Activated CD4-positive, alpha-beta T cell treated with anti-CD3 and anti-CD28 coated beads, Interleukin-2, Interleukin-6, amounts not matched to agents 100 ng/mL and 50 ng/mL, durations not matched to agents 16 hours and 8 hours (primary cell): ENCODE results near the gene DOCK10.
"Not testable (repeated sequence)": the region's sequence is repeated elsewhere in the genome, so short reads cannot be mapped to it uniquely, and the experiment has no call there.

Source experiments
- DNase-seq: peaks from one replicate; pipeline ENCODE4 v3.0.0-alpha.2; 2020

DOCK10 gene

DNA sequence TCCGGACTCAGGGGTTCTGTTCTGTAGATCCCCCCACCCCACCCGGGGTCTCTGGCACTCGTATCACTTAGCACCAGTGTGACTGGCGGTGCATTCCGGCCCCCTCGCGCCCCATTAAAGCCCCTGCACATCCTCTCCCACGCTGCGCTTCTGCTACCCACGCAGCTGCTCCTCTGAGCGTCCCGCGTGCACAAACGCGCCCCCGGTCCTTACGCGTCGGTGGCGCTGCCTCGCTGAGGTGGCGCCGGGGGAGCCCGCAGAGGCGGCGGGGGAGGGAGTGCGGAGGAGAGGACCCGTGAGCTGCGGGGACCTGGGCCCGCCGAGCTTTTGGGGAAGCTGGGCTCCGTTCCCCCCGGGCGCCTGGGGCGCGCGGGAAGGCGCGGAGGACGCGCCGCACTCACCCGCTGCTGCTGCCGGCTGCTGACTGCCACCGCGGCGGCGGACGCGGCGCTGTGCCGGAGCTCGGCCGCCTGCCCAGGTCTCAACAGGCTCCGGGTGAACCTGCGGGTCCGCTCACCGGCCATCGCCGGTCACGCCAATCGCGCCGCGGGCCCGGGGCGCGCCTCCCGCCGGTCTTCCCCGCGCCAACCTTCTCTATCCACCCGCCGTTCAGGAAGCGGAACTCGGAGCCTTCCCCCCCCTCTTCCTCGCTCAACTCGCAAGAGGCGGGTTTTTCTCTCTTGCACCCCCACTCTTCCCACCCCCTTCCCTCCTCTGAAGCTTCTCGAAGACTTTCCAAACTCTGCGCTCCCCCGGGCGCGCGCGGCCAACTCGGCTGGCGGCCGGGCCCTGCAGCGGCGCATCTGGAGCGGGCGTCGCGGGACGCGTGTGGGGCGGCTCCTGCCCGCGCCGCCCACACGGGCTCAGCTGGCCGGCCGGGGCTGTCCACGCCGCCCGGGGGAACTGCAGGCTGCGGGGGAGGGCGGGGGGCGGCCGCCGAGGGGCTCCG is at the start of gene DOCK10:
Gene DOCK10, minus strand, starts transcription at position 618 of the 949 bp plus-strand sequence. Its CDS starts 94 bp downstream, at position 524.
- peak; percentile 56 for DNase-seq

DNA sequence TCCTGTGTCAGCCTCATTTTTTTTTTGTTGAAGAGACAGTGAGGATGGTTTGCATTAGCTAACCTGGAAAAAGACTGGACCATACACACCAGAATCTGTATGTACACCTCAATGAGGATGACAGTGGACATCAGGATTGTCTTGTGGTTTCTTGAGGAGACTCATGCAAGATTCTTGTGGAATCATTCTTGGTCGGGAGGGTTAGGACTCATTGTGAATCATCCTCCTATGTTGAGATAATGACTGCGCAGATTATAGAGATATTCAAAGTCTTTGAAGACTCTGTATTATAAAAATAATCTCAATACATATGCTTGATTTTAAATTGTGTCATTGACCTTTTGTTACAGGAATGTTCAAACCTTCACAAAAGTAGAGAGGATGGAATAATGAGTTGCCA is 49.1 kb upstream of the DOCK10 start:
- DNase-seq = no peak

DNA sequence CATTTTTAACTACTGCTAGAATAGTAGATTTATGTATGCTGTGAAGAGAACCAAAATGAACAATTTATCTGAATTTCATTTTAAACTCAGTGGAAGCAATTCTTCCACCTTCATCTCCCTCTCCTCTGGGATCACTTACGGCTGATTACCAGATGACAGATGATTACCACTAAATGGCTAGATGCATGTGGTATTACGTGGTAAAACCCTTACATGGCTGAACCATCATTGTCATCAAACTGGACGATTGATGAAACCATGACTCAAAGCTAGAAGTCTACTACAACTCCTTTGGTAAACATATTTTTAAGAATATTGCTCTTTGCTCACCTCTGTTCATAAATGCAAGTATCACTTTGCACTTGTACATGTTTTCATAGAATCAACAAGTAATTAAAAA is 48.5 kb upstream of the DOCK10 start:
- no peak for DNase-seq

DNA sequence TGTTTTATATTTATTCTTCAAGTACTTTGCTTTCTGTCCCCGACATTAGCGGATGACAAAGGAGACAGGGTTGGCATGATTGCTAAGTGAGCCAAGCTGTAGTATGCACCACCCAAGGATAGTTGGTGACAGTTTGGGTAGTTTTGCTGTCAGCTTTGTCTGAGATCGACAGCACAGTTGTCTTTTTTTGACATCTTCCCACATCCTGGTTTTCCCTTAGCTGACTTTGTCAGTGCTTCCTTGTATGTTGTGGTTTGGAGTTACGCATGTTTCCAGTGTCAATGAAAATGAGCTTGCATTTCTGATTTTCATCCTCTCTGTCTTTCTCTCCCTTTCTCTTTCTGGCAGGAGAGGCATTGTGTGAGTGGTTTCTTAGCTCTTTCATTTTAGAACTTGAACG is 44.6 kb upstream of the DOCK10 start:
- DNase-seq = no peak

DNA sequence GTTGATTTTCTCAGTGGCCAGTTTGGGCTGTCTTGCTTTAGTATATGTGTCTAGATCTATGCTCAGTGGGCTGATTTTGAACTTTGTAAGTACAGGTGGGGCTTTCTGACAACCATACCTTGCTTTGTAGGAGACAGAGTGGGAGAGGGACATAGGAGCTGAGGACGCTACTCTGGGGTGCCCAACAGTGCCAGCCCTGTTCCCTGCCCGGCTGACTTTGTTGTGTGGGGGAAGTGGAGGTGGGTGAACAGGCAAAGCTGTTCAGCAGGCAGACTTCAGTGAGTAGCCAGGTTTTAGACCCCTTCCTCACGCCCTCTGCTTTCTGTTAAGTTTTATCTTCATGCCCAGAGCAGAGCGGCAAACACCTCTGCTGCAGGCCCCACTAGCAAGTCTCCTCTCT is 44.2 kb upstream of the DOCK10 start:
- no peak for DNase-seq

DNA sequence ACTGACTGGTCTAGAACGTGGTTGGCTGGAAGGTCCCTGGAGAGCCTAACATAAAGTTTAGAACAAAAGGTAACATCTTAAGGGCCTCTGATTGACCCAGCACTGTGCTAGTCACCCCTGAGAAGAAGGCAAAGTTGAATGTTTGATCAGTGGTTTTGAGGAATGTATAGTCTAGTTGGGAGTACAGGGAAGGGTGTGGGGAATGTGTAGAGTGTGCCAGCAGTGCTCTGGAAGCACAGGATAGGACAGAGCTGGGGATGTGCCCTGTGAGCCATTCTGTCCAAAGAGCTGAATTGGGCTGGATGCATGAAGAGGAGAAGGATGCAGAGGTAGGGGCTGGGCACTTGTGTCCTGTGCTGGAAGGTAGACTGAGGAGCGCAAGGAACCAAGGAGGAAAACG is 41.0 kb upstream of the DOCK10 start:
- DNase-seq = no peak

DNA sequence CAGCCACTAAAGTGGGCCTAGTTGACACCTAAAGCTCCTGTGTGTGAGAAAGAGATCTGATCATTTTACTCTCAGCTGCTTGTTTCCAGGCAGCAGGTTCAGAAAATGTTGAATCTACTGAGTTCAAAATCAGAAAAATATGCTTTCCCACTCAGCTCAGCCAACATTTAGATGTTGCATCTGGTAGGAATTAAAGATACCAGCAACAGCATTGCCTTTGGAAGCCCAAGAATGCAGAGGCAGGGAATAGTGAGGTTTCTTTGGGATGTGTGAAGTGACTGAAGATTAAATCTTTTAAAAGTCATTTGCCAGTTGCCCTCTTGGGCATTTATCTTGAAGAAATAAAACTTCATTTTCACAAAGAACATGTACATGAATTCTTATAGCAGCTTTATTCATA is 33.9 kb upstream of the DOCK10 start:
- no peak for DNase-seq

DNA sequence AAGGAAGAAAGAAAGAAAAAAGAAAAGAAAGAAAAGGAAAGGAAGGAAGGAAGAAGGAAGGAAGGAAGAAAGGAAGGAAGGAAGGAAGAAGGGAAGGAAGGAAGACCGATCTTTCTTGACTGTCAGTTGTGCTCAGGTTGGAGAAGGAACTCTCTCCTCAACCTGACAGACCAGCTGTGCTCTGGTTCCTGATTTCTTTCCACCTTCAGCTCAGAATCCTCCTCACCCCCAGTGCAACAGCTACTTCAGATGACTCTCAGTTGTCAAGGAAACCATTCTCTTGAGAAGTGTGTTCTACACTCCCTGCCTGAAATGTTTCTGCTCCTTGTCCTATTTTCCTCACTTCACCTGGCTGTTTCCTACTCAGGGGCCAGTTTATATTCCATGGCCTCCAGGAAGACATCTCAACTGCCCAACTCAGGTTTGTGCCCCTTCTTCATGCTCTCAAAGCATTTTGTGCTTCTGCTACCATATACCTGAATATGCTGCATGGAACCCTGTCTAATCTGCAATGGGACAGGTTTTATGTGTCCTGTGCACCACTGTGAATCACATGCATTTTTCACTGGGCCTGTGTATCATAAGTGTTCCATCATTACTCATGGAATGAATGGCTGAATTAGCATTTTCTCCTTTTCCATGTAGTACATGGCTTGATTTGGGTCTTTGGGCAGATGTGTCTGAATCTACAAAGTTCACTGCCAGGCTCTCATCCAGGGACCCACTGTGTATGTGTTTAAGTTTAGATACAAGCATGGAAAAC is 32.8 kb upstream of the DOCK10 start:
- DNase-seq = no peak

DNA sequence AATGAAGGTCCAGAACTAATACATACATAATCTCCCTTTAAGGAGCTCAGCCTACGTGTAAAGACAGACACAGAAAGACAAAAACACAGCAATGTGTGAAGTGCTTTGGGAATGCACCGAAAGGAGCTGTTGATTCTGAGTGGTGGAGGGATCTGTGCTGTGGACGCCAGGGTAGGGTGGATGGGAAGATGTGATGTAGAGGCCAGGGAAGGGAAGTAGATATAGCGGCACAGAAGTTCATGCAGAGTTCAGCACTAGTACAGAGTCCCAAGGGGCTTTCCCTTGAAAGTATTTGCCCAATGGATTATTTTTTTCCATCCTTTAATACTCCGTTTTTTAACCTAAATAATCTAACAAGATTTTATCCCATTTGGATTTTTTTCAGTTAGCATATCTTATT is 32.1 kb upstream of the DOCK10 start:
- no peak for DNase-seq

DNA sequence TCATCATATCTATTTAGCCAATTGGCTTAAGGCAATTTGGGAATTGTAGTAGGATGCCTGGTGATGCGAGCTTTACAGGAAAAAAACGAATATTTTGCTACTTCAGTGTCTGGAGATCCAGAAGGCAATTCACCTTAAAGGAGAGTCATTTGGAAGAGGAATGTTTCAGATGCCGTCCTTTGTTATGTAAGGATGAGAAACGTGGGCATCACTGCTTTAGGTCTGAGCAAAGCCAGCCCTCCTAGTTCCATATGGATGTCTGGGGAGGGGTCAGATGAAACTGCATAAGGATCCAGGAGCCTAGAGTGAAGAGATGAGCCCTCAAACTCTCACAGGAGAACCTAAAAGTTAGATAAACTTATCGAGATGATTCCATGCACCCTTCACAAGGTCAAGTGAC is 30.9 kb upstream of the DOCK10 start:
- DNase-seq = no peak

DNA sequence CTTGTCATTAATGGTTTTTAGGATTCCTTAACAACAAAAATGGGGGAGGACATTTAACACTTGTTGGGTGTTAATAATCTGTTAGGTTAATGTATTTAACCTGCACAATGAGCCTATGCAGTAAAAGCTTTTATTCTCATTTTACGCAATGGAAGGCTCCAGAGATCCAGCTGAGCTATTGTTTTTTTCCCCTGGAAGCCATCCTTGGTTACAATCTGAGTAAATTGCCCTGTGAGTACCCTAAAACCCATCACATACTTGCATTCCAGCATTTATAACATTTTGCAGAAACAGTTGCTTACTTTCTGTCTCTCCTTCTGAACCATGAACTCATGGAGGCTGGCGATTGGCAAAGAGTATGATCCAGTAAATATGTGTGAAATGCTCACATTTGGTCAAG is 30.2 kb upstream of the DOCK10 start:
- no peak for DNase-seq

DNA sequence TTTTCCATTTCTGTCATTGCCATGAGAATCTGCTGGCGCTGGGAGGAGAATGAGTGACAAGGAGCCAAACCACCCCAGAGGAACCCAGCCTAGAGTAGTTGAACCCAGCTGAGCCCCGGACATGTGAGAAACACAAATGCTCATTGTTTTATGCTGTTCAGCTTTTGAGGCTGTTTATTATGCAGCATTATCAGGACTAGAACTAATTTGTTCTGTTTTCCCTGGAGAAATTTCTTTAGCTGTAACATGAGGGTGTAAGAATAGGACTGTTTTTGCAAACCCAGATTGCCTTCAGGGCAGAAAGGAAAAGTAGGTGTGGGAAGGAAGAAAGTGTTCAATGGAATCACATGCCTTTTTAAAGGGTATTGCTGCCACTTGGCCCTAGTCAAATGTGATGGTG is 28.5 kb upstream of the DOCK10 start:
- DNase-seq = no peak

DNA sequence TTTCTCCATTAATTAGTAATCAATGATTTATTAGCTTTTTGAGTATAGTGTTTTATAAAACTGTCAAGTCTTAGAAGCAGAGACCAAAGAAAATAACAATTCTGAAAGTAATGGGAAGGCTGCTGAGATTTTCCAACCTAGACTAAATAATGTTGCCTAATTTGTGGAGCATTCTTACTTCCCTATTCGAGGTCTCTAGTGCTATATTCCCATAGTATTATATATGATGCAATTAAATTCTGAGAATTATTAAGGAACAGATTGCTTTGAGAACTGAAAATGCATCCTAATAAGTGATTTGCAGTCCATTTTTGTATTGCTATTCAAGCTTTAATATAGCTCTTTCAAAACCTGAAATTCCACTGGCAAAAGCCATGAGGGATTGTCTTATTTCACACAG is 27.7 kb upstream of the DOCK10 start:
- DNase-seq = no peak

DNA sequence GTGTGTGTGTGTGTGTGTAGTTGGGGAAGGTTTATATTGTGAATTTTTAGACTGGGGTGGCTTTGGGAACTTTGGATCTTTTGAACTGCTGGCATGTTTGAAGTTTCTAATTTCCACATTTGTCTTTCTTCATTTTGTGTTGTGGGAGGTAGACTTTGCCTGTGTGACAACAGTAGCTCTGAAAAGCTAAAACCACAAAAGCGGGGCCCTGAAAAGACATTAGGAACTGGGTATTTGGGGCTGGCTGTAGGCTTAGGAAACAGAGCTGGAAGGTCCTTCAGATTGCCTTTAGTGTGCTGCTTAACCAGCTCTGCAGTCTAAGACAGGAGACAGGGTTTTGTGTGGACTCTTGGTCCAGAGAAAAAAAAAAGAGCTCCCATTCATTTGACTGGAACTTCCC is 27.2 kb upstream of the DOCK10 start:
- no peak for DNase-seq

DNA sequence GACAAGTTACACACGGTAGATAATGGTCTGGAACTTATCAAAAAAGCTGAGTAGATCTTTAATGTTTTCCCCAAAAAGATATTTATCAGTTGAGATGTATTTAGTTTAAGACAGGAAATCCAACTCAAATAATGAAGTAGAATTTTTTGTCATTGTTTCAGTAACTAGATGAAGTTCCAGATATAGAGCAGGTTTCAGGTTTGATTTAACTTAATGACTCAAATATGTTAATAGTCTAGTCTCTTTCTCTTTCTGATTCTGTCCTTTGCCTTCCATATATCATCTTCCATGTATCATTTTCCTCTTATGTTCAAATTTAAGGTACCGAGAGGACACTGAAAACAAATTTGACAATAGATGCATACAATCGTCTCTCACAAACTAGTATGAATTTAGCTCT is 23.6 kb upstream of the DOCK10 start:
- no peak for DNase-seq

DNA sequence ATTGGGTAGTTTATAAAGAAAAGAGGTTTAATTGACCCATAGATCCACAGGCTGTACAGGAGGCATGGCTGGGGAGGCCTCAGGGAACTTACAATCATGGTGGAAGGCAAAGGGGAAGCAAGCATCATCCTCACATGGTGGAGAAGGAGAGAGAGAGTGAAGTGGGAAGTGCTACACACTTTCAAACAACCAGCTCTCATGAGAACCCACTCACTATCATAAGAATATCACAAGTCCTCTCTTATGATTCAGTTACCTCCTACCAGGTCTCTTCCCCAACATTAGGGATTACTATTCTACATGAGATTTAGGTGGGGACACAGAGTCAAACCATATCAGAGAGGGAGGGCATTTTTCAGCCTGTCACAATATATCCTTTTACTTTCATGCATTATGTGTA is 22.7 kb upstream of the DOCK10 start:
- no peak for DNase-seq

DNA sequence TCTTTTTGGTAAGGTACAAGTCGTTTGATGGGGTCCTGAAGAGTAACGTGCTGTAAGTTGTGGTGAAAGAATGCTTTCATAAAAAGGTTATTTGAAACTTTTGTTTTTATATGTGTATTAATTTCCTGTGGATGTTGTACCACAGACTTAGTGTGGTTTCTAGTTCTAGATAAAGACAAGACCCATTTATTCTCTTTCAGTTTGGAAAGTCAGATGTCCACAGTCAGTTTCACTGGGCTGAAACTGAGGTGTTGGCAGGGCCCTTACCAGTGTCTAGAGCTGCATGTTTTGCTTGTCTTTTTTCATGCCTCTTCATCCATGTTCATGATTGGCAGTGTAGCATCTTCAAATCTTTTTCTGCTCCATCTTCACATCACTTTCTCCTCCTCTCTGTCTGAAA is 22.1 kb upstream of the DOCK10 start:
- DNase-seq = peak; percentile 30

DNA sequence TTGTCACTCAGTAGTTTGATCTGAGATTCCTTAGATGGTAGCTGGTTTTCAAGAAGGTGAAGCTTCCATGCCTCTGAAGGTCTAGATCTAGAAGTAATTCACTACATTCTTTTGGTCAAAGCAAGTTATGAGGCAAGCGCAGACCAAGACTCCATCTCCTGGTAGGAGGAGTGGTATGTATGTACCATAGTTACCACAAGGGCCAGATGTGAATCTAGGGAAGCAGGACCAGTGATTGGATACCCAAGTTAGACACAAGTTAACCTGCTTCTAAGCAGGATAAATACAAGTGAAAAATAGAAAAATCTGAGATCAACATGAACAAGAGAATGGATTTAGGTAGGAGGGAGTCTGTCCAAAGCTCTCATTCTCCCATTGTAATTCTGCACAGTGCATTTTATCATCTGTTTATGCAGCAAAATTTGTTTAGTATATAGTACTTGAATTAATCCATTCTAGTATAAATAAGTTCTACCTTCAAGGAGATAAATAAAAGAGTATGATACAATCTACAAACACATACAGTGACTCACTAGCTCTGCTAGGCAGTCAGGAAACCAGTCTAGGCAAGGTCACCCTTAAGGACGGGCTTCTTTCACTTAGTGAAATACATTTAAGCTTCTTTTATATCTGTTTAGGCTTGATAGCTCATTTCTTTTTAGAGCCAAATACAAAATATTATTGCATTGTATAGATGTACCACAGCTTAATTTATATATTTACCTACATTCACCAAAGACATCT is 14.2 kb upstream of the DOCK10 start:
- DNase-seq = no peak

DNA sequence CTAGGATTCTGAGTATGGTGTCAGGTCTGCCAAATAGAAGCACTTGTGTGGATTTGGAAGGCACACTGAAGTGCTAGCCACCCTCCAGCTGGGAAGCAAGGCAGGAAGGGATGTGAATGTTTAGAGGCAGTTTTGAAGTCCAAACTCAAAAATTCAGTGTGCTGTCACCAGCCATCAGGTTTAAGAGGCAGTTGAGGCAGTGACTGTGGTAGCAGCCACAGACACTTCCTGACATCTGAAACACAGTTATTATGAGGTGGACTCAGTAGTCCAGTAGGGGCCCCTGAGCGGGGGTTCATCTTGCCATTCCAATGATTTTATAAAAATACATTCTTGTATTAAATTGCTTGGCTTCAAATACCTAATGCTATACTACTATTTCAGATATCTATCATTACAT is 13.4 kb upstream of the DOCK10 start:
- DNase-seq = no peak

DNA sequence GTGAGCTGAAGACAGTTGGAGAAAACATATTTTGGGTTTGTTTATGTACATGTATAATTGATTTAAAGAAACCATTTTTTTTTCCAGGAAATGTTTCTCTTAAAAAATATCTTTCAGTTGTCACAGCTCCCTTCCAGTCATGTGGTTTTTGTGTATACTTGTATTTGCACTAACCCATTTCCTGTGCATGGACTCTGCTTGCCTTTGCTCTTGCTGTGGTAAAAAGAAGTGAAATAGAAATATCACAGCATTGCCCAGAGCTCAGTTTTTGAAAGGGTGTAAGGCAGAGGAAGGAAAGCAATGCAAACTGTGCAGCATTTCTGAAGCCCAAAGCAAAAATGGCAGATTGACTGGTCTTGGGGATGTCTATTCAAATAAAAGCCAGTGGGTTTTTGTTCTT is 10.4 kb upstream of the DOCK10 start:
- DNase-seq = peak; percentile 67

DNA sequence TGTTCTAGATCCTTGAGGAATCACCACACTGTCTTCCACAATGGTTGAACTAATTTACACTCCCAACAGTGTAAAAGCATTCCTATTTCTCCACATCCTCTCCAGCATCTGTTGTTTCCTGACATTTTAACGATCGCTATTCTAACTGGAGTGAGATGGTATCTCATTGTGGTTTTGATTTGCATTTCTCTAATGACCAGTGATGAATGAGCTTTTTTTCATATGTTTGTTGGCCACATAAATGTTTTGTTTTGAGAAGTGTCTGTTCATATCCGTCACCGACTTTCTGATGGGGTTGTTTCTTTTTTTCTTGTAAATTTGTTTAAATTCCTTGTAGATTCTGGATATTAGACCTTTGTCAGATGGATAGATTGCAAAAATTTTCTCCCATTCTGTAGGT is 5.2 kb upstream of the DOCK10 start:
- DNase-seq = not testable (repeated sequence)

DNA sequence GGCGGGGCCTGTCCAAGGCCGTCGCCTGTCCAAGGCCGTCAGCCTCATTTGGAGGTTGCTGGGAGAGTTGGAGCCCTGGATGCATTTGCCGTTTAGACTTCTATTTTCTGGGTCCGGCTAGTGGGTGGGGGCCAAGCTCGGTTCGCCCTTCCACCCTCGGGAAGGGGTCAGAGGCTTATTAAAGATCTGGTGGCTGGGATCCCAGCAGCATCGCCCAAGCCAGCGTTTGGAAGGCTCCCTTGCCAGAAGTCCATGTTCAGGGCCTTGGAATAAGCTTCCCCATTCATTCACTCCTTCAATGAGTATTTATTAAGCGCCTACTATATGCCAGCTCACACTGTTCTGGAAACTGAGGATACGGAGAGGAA is 516 bp upstream of the DOCK10 start:
- DNase-seq = no peak

DNA sequence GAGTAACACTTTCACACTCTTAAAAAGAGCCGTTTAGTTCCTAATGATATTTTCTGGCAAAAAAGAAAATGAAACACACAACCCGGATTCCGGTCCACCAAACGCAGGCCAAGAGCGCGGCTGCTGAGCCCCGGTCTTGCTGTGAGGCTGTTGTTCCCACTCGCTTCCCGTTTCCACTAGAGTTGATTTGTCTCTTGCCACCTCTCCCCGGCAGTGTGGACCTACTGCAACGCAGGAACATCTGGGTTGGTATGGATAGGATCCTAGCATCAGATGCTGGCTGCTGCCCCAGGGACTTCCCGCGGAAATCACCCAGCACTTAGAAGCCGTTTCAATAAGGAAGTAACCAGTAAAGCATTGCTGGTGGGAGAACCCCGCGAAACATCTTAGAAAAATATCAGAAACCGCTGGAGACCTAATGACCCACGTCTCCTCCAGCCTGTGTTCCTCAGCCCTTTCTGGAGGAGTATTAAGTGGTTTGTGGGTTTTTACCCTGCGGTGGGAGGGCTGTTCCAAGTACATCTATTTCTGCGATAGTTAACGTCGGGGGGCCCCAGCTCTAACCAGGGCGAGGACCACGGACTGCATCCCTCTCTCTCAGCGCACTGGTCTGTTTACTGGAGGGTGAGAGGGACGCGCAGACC is 939 bp downstream of the DOCK10 start:
- peak; percentile 77 for DNase-seq
